Measurements from ENCODE around the gene CYP4Z1. TPM values are rescaled to one million over a fixed set of nuclear protein-coding genes. Genes with fewer than 3 reads are reported as not detected.

Gene CYP4Z1
- total RNA-seq, 1 donor from 2014 or later, result not detected

GRCh38 chr1:47164552-47164951 is 97.5 kb downstream of the CYP4Z1 start:
- ChIA-PET POLR2A (no interaction called here), CTCF (no interaction called here)
- Mint-ChIP-seq H3K4me3 (no peak overlapping the region), H3K27ac (no peak overlapping the region), H3K36me3 (ENCODE audit: low read depth) (no peaks in the 10 kb centered on the region), H3K9me3 (peaks cover 3% of the 10 kb centered on the region), H3K4me1 (no peaks in the 10 kb centered on the region), H3K27me3 (peaks cover 13% of the 10 kb centered on the region)
- no peak for ATAC-seq (ENCODE audit: low read depth)
- DNase-seq, result no peak
- intact Hi-C loops (cut with micrococcal nuclease), result no loop called here
- no peak for TF ChIP-seq CTCF (IDR thresholded peaks at IDR 0.05)

Other genes starting within 250 kb of the CYP4Z1 start
- gene CYP4A11, start 125.8 kb upstream of the CYP4Z1 start, total RNA-seq, result not detected in 2 replicates
- gene CYP4X1, start 43.6 kb upstream of the CYP4Z1 start, total RNA-seq, result not detected in 2 replicates
- not detected in 2 replicates for gene CYP4A22, start 70.2 kb downstream of the CYP4Z1 start, total RNA-seq
- gene PDZK1IP1, start 122.8 kb downstream of the CYP4Z1 start, total RNA-seq, result not detected in 2 replicates
- gene TAL1, start 165.0 kb downstream of the CYP4Z1 start, total RNA-seq, result not detected in 2 replicates
- gene STIL, start 246.9 kb downstream of the CYP4Z1 start, total RNA-seq, result 2.6 and 4.2 TPM in 2 replicates

Data from activated B cell treated with CpG ODN at 0.5 μM for 24 hours (primary cell).